GM12874 (cell line): Measurements from ENCODE around the gene TNPO1.

ENCODE experiments used
- TF ChIP-seq, protein P1 (sequence below): IDR thresholded peaks from 2 replicates; pipeline ENCODE4 v1.5.1; 2011; ENCODE audit warnings: low read depth, mild to moderate bottlenecking, control low read depth, low read length, moderate library complexity; ENCODE audit not compliant: insufficient read depth

Gene TNPO1

DNA sequence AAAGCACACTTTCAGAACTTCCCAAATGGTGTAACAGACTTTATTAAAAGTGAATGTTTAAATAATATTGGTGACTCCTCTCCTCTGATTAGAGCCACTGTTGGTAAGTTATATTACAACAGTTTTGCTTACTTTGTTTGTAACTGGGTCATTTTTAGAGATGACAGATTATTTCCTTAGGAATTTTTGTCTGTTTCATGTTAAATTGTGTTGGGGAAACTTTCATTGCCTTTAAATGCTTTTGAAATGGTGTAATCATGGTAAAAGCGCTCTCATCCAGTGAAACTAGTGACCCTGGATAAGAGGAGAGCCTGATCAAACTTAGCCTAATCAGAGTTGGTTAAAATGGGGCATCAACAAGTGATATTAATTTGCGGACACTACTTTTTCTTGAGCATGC is 39.4 kb downstream of the TNPO1 start:
- TF ChIP-seq, protein P1, sequence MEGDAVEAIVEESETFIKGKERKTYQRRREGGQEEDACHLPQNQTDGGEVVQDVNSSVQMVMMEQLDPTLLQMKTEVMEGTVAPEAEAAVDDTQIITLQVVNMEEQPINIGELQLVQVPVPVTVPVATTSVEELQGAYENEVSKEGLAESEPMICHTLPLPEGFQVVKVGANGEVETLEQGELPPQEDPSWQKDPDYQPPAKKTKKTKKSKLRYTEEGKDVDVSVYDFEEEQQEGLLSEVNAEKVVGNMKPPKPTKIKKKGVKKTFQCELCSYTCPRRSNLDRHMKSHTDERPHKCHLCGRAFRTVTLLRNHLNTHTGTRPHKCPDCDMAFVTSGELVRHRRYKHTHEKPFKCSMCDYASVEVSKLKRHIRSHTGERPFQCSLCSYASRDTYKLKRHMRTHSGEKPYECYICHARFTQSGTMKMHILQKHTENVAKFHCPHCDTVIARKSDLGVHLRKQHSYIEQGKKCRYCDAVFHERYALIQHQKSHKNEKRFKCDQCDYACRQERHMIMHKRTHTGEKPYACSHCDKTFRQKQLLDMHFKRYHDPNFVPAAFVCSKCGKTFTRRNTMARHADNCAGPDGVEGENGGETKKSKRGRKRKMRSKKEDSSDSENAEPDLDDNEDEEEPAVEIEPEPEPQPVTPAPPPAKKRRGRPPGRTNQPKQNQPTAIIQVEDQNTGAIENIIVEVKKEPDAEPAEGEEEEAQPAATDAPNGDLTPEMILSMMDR: no peak

DNA sequence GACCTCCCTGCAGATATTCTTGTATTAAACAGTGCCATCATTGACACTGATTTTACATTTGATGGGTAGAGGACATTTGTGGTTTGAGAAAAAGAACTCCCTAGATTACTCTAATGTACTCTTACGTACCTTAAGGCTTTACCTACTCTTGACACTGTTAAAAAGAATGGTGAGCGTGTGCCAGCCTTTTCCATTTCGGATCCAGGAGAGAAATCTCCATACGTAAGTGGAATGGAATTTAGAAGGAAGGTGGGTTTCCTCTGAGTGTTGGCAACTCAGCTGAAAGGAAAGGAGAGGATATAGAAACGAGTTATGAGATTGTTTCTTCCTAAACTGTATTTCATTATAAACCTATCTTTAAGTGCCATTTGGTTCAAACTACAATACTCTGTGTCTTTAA is 40.9 kb downstream of the TNPO1 start:
- TF ChIP-seq, protein P1: no peak

DNA sequence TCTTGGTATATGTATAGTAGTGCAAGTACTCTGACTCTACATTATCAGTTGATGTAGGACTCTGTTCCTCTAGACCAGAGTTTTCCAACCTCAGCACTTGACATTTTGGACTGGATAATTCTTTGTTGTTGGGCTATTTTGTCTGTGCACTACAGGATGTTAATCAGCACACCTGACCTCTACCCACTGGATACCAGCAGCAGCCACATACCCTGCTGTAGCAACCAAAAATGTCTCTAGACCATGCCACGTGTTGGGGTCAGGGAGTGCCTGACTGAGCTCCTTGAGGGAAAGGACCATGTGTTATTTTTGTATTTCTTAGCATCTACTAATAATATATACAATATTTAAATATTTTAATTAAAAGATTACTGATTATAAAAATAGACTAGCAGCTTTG is 42.7 kb downstream of the TNPO1 start:
- TF ChIP-seq, protein P1: no peak

DNA sequence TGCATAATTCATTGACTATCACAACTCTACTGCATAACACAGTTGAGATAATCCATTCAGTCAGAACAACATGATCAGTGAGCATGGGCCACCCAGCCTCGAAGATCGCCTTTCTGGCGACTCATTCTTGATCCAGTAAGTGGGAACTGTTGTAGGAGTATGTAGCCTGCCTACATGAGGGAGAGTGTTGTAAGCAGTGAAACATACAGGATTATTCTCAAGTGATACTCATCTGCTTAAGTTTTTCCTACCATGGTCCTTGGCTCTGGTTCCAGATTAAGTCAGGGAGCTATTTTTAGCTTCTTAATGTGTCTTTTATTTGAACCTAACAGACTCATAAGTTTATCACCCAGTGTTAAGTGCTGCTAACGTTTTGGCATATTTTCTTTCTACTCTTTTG is 44.0 kb downstream of the TNPO1 start:
- TF ChIP-seq, protein P1: no peak

DNA sequence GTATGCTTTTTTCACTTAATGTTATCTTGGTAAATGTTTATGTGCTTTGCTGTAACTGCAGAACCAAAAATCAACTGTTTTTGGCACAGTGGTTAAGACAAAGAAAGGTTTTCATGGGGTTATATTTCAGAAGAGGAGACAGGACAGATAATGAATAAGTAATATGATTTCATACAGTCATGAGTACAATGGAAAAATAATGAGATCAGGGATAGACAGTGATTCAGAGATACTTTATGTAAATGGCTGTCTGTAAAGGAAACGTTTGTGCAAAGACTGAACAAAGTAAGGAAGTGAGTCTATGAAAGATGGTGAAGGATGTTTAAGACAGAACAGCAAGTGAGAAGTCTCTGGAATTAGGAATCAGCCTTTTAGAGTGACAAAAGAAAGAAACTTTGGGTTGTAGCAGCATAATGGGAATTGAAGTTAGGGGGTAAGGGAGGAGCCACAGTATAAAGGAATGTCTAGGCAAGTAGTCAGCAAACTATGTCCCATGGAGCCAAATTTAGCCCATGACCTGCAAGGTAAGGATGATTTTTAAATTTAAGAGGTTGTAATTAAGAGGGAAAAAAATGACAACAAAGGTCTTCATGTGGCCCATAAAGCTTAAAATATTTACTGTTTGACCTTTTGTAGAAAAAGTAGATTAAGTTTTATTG is 55.0 kb downstream of the TNPO1 start:
- TF ChIP-seq, protein P1: no peak

DNA sequence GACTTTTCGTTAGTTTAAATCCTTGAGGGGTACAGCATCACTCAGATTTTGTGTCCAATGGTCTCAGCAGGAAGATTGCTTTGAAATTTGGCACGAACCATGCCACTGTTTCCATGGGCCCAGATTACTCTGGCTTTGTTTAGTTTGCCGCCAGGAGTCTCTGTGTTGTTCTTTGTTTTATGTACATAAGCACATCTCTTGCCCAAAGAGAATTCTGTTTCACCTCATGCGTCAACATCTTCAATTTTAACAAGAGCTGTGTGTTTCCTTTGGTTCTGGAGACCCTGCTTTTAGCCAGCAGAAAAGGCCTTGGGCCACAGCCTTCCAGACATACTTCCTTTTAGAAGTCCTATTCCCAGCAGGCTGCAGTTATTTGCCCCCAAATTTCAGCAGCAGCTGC is 62.4 kb downstream of the TNPO1 start:
- TF ChIP-seq, protein P1: no peak

DNA sequence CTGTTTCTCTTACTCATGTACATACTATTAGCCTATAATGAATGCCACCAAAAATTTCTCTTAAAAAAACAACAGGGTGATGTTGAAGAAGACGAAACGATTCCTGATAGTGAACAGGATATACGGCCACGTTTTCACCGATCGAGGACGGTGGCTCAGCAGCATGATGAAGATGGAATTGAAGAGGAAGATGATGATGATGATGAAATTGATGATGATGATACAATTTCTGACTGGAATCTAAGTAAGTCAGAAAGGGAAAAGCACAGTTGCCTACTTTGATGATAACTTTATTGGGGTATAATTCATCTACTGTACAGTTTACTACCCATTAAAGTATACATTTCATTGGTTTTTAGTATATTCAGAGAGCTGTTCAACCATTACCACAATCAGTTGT is 66.5 kb downstream of the TNPO1 start:
- TF ChIP-seq, protein P1: no peak
